ENCODE results near the gene ADGRA1. TPM values are rescaled to one million over a fixed set of nuclear protein-coding genes. Genes with fewer than 3 reads are reported as not detected.

Gene ADGRA1
- total and polyA plus RNA-seq, 2 of the 8 experiments (the other 6 are each of a cell fraction or from before 2014, with no cell fraction given) = 0.17 to 0.21 TPM

GRCh38 chr10:133142523-133143199 lies 54.9 kb downstream of the ADGRA1 start (continued):
- TF ChIP-seq JUN (IDR thresholded peaks at IDR 0.05; ENCODE audit: low read depth, low read length) (no peak), GTF2F1 (IDR thresholded peaks at IDR 0.05; ENCODE audit: borderline replicate concordance, low read depth, low read length) (no peak), CHD7 (IDR thresholded peaks at IDR 0.05; ENCODE audit: insufficient replicate concordance, low read length) (no peak), USF2 (IDR thresholded peaks at IDR 0.05; ENCODE audit: low read length) (no peak)
